GM12878 (cell line): Measurements from ENCODE around the gene CD200R1L. TPM values are rescaled to one million over a fixed set of nuclear protein-coding genes. Genes with fewer than 3 reads are reported as not detected.
A peak's percentile ranks its signal among the peaks of the same experiment; 100 is the strongest.

Experiments
- ATAC-seq: fragments of 200-7000 bp; cut with Tn5 transposase; 3 replicates; pipeline ENCODE4 v1.9.1; 2020; ENCODE audit warnings: mild to moderate bottlenecking, moderate library complexity
- BruUV-seq: library from RNA; stranded (reverse); fragments of 400-500 nt; replicated peaks from 2 replicates; lab custom pipeline; 2021; lab: Mats Ljungman, UMichigan
- CTCF ChIA-PET: fragments of 300-600 bp; sonication (Branson Sonifier 250); formaldehyde crosslinking; extraction: SDS; loops from one replicate; lab custom pipeline; 2021; ENCODE audit warnings: inconsistent platforms; lab: Yijun Ruan, JAX
- POLR2A ChIA-PET: fragments of 350-600 bp; formaldehyde crosslinking; extraction: SDS; loops from one replicate; lab custom pipeline; 2021; ENCODE audit warnings: inconsistent platforms; lab: Charles Lee
- RAD21 ChIA-PET: fragments of 300-600 bp; sonication (Branson Sonifier 250); formaldehyde crosslinking; loops from one replicate; lab custom pipeline; 2023; ENCODE audit warnings: antibody characterized with exemption; ENCODE audit not compliant: unreplicated experiment; lab: Charles Lee
- SMC1A ChIA-PET: fragments of 300-600 bp; sonication (Branson Sonifier 250); formaldehyde crosslinking; loops from one replicate; lab custom pipeline; 2023; ENCODE audit not compliant: unreplicated experiment, uncharacterized antibody; lab: Charles Lee
- DNase-seq: peaks from one replicate; pipeline ENCODE4 v3.0.0-alpha.2; 2011; ENCODE audit warnings: low read depth, low spot score
- FAIRE-seq: peaks from 3 replicates; lab custom pipeline; 2011; peaks lifted over from hg19 to GRCh38; lab: Jason Lieb, UNC
- H2AFZ ChIP-seq: 2 replicates; pipeline ENCODE4 v1.6.0; 2011; ENCODE audit warnings: low read depth, low read length, control low read depth; ENCODE audit not compliant: control insufficient read depth
- H3K27ac ChIP-seq: 2 replicates; pipeline ENCODE4 v1.5.1; 2011; ENCODE audit warnings: control low read depth; ENCODE audit not compliant: control insufficient read depth, insufficient read depth
- H3K27me3 ChIP-seq, 2 experiments: replicated peaks in 1 of 2; 2 replicates each; pipeline versions ENCODE4 v1.6.0 to v1.6.1; 2011; ENCODE audit warnings: low read length in 1 of 2; ENCODE audit not compliant: control insufficient read depth in 2 of 2, insufficient read depth in 2 of 2
- H3K36me3 ChIP-seq, 2 experiments: 2 replicates each; pipeline ENCODE4 v1.5.1; 2011; ENCODE audit warnings: low read length in 1 of 2; ENCODE audit not compliant: control insufficient read depth in 2 of 2, insufficient read depth in 2 of 2
- H3K4me1 ChIP-seq: 2 replicates; pipeline ENCODE4 v1.6.1; 2011; ENCODE audit warnings: mild to moderate bottlenecking, low read length, moderate library complexity, mixed read lengths; ENCODE audit not compliant: control insufficient read depth, insufficient read depth
- H3K4me2 ChIP-seq: 2 replicates; pipeline ENCODE4 v1.6.0; 2011; ENCODE audit warnings: control low read depth; ENCODE audit not compliant: control insufficient read depth, insufficient read depth
- H3K4me3 ChIP-seq: fragments of 200-600 bp; sonication (generic); 2 replicates; pipeline ENCODE4 v1.5.1; 2016
- H3K79me2 ChIP-seq: 2 replicates; pipeline ENCODE4 v1.6.0; 2011; ENCODE audit warnings: low read length; ENCODE audit not compliant: control insufficient read depth, insufficient read depth
- H3K9ac ChIP-seq: 2 replicates; pipeline ENCODE4 v1.8.0; 2011; ENCODE audit warnings: low read length, control low read depth, mixed read lengths; ENCODE audit not compliant: control insufficient read depth, insufficient read depth
- H3K9me3 ChIP-seq: replicated peaks from 3 replicates; pipeline ENCODE4 v1.5.1; 2011; ENCODE audit warnings: mild to moderate bottlenecking, low read length; ENCODE audit not compliant: control insufficient read depth, insufficient read depth
- H4K20me1 ChIP-seq: 2 replicates; pipeline ENCODE4 v1.6.0; 2011; ENCODE audit not compliant: control insufficient read depth, insufficient read depth
- CEBPB ChIP-seq, 2 experiments: fragments of 150-350 bp in 1 of 2; IDR thresholded peaks; 2 replicates each; pipeline ENCODE4 v1.6.1; 2012 to 2014; ENCODE audit warnings: low read depth in 2 of 2, low read length in 2 of 2, borderline replicate concordance in 1 of 2, inconsistent platforms in 1 of 2
- ELK1 ChIP-seq: IDR thresholded peaks from 2 replicates; pipeline ENCODE4 v1.6.1; 2012; ENCODE audit warnings: low read depth, low read length, improper control_type of control experiment
- NBN ChIP-seq: fragments of 450-650 bp; IDR thresholded peaks from 2 replicates; pipeline ENCODE4 v1.6.1; 2016
- NRF1 ChIP-seq: conservative IDR thresholded peaks from 2 replicates; pipeline ENCODE4 v1.6.1; 2011; ENCODE audit warnings: mild to moderate bottlenecking, low read depth, low read length, improper control_type of control experiment
- SP1 ChIP-seq: IDR thresholded peaks from one replicate; pipeline ENCODE4 v1.6.1; 2011; ENCODE audit warnings: low read depth, low read length
- TBL1XR1 ChIP-seq: IDR thresholded peaks from 2 replicates; pipeline ENCODE4 v1.6.1; 2012; ENCODE audit warnings: low read depth, low read length, improper control_type of control experiment
- ZNF274 ChIP-seq: IDR thresholded peaks from one replicate; pipeline ENCODE4 v1.8.0; 2011; ENCODE audit not compliant: insufficient read length, insufficient read depth
- WGBS: methylation state at CpG from one replicate; pipeline ENCODE4 v1.1.6; 2016; ENCODE audit warnings: low lambda C conversion rate; ENCODE audit not compliant: insufficient replicate concordance, insufficient coverage; ENCODE audit errors: missing lambda C conversion rate; 5-methylcytosine and 5-hydroxymethylcytosine counted together
- in situ Hi-C: fragments of 300-500 bp; cut with MboI; formaldehyde crosslinking; loops from 9 replicates; pipeline ENCODE4 v1.14.3; 2018; ENCODE audit warnings: mixed read lengths
- intact Hi-C: fragments of 100-400 bp; cut with micrococcal nuclease; formaldehyde crosslinking; loops from one replicate; pipeline ENCODE4 v1.14.2; 2022; ENCODE audit not compliant: unreplicated experiment
- polyA plus RNA-seq, 11 experiments: library from polyadenylated mRNA; depleted of rRNA in 4 of 11; unstranded in 6 of 11; stranded (reverse) in 5 of 11; fragments of >200 nt; fragmentation: Nextera tagmentation in 4 of 11; fragmentation: Illumina TruSeq in 1 of 11; extraction: Ambion mirVana in 4 of 11; extraction: Trizol in 1 of 11; gene quantifications; 1 replicate in 1 of 11; 2 replicates in 10 of 11; pipeline versions ENCODE4 v1.2.1 to v1.2.3, GENCODE V29; 2011 to 2016; ENCODE audit warnings: inconsistent platforms in 2 of 11, missing spikeins in 2 of 11, low read depth in 1 of 11
- total RNA-seq, 4 experiments: library from RNA; depleted of rRNA in 3 of 4; stranded (reverse); fragments of >200 nt in 3 of 4; fragmentation: Illumina TruSeq in 1 of 4; extraction: Trizol in 1 of 4; gene quantifications; 2 replicates each; pipeline versions ENCODE4 v1.2.1 to v1.2.3, GENCODE V29; 2013 to 2021
- TF ChIP-seq, protein P1 (sequence below): fragments of 450-650 bp; IDR thresholded peaks from 2 replicates; pipeline ENCODE4 v1.6.1; 2018; ENCODE audit warnings: borderline replicate concordance, mild to moderate bottlenecking; ENCODE audit not compliant: partially characterized antibody
- TF ChIP-seq, protein P2 (sequence below): IDR thresholded peaks from 2 replicates; pipeline ENCODE4 v1.6.1; 2012; ENCODE audit warnings: low read length, inconsistent platforms

Gene CD200R1L
- total and polyA plus RNA-seq, 10 of the 15 experiments (the other 5 are each of a cell fraction or from before 2014, with no cell fraction given), result 0.41 TPM; not detected in 9

- TF ChIP-seq TBL1XR1, result no peak
- TF ChIP-seq, protein P1, sequence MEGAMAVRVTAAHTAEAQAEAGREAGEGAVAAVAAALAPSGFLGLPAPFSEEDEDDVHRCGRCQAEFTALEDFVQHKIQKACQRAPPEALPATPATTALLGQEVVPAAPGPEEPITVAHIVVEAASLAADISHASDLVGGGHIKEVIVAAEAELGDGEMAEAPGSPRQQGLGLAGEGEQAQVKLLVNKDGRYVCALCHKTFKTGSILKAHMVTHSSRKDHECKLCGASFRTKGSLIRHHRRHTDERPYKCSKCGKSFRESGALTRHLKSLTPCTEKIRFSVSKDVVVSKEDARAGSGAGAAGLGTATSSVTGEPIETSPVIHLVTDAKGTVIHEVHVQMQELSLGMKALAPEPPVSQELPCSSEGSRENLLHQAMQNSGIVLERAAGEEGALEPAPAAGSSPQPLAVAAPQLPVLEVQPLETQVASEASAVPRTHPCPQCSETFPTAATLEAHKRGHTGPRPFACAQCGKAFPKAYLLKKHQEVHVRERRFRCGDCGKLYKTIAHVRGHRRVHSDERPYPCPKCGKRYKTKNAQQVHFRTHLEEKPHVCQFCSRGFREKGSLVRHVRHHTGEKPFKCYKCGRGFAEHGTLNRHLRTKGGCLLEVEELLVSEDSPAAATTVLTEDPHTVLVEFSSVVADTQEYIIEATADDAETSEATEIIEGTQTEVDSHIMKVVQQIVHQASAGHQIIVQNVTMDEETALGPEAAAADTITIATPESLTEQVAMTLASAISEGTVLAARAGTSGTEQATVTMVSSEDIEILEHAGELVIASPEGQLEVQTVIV, result no peak
- TF ChIP-seq NBN, result peak; percentile 39; the same call in 1 of the 2 replicates
- TF ChIP-seq SP1, result no peak
Observed at GRCh38 chr3:112873632-112874031, 27.0 kb upstream of the CD200R1L start (continued).

DNA sequence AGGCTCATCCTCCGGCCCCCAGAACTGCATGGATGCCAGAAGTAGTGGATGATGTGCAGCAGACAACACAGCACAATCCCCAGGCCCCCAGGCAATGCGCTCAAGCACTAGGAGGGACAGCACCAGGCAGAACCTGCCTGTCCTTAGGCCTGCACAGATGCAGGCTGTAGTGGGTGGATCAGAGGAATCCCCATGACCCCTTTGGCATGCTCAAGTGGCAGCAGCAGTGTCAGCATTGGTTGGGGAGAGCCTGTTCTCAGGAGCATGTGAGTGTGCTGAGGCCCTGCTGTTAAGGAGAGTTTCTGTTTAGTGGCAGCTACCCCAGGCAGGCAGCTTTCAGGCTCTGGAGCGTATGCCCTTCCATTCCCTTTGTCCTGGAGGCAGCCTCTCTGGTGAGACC, 25.1 kb upstream of the CD200R1L start:
- SMC1A ChIA-PET, result interaction anchor here (1.5 kb wide), 1 partner anchor 54 kb away, joined by 5 read pairs; no protein-coding TSS in a partner anchor
- in situ Hi-C loops, result no loop called here
- Histone ChIP-seq H3K36me3 (no peaks in the 10 kb centered on the region), H3K4me1 (peaks cover 7% of the 10 kb centered on the region), H3K9ac (no peak overlapping the region), H3K4me2 (no peak overlapping the region), H3K79me2 (no peaks in the 10 kb centered on the region), H3K27me3 (no peaks in the 10 kb centered on the region), H3K27ac (no peak overlapping the region), H4K20me1 (no peaks in the 10 kb centered on the region), H3K9me3 (peaks cover 4% of the 10 kb centered on the region), H3K4me3 (no peak overlapping the region), H2AFZ (no peak overlapping the region)
- RAD21 ChIA-PET, result no interaction called here
- POLR2A ChIA-PET, result no interaction called here
- no TSS peak for BruUV-seq
- WGBS, result 91% methylated on average over 3 of the region's 3 CpGs
- intact Hi-C loops, result loop anchor here (5.0 kb wide), 1 partner anchor 101 kb away; no protein-coding TSS in a partner anchor
- DNase-seq (no peak), ATAC-seq (no peak), FAIRE-seq (no peak)
- CTCF ChIA-PET, result no interaction called here
- no peak for TF ChIP-seq CEBPB (IDR thresholded peaks at IDR 0.05; ENCODE audit: borderline replicate concordance in 1 of 2, low read depth in 2 of 2, low read length in 2 of 2)
- TF ChIP-seq ZNF274, result no peak
- TF ChIP-seq, protein P2, sequence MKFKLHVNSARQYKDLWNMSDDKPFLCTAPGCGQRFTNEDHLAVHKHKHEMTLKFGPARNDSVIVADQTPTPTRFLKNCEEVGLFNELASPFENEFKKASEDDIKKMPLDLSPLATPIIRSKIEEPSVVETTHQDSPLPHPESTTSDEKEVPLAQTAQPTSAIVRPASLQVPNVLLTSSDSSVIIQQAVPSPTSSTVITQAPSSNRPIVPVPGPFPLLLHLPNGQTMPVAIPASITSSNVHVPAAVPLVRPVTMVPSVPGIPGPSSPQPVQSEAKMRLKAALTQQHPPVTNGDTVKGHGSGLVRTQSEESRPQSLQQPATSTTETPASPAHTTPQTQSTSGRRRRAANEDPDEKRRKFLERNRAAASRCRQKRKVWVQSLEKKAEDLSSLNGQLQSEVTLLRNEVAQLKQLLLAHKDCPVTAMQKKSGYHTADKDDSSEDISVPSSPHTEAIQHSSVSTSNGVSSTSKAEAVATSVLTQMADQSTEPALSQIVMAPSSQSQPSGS, result no peak
- TF ChIP-seq NRF1, result no peak
- no peak for TF ChIP-seq ELK1
